ENCODE results near the gene ZNF384. TPM values are rescaled to one million over a fixed set of nuclear protein-coding genes. Genes with fewer than 3 reads are reported as not detected.
A peak's percentile ranks its signal among the peaks of the same experiment; 100 is the strongest.

Gene ZNF384
- total RNA-seq, 2 experiments from 2014 or later: 48.6 to 95.5 TPM

DNA sequence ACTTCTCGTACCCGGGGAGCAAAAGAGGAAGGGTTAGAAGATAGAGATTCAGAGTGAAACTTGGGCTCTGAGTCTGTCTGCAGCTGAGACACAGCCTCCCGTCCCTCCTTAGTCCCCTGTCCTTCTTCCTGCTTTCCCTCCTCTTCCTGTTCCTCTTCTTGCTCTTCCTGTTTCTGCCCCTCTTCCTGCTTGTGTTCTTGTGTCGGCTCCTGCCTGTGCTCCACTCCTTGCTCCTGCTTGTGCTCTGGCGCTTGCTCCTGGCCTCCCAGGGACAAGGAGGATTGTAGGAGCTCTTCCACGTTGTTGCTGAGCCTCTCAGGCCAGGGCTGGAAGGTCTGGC, 44.9 kb downstream of the ZNF384 start:
- no peak for TF ChIP-seq EZH2phosphoT487 (IDR thresholded peaks at IDR 0.05; ENCODE audit: borderline replicate concordance, low read depth, low read length)
- no peak for TF ChIP-seq CTCF (conservative IDR thresholded peaks at IDR 0.05; ENCODE audit: low read length)
- peak overlapping the region; percentile 53 for H2AFZ ChIP-seq (ENCODE audit: low read length)
- CTCF ChIA-PET (ENCODE audit: unreplicated experiment): interaction anchor here (0.6 to 1.9 kb wide), 6 partner anchors 9 to 176 kb away, joined by 3 to 7 read pairs (median 4); partner anchors contain the start of gene LPAR5

DNA sequence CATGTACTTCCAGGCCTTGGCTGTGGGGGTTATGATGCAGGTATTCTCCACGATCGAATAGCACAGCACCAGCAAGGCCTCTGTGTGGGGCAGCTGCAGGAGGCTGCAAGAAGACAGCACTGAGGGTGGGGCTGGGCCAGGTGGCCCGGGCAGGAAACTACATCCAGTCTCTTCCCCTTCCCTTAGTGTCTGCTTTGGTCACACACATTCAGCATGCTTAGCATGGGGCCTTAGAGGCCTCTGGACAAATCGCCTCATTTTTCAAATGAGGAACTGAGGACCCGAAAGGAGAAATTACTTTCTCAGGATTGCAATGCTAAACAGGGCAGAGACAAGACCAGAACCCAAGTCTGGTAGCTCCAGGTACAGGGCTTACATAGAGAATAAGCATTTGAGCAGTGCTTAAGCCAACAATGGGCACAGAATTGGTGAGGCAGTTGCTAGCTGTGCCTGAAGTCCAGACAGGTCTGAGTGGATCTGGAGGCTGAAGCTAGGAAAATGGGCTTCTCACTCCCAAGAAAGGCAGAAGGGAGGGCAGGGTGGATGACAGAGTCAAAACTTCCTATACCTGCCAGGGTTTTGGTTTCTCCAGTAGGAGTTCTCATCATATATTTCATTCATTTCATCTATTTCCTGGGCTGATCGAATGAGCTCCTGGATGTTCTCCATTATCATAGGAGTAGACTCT, 45.5 kb downstream of the ZNF384 start:
- no peaks in the 10 kb centered on the region for H4K20me1 ChIP-seq (ENCODE audit: insufficient read depth, low read length)
- no TSS peak for BruUV-seq (replicated peaks)
- peak overlapping the region; percentile 78 for H3K4me2 ChIP-seq (ENCODE audit: low read length)
- H3K4me3 ChIP-seq (ENCODE audit: low read depth, low read length, poor library complexity, severe bottlenecking): peak overlapping the region; percentile 51
- intact Hi-C loops (cut with micrococcal nuclease; ENCODE audit: unreplicated experiment): no loop called here
- H3K9me3 ChIP-seq (ENCODE audit: low read length): no peaks in the 10 kb centered on the region
- H3K36me3 ChIP-seq (ENCODE audit: insufficient read depth, low read length): no peaks in the 10 kb centered on the region; the same call in none of the 2 replicates
- H2AFZ ChIP-seq (ENCODE audit: low read length): peak overlapping the region; percentile 53
- TF ChIP-seq EZH2phosphoT487 (IDR thresholded peaks at IDR 0.05; ENCODE audit: borderline replicate concordance, low read depth, low read length) (no peak), CTCF (conservative IDR thresholded peaks at IDR 0.05; ENCODE audit: low read length) (no peak)
- CTCF ChIA-PET (ENCODE audit: unreplicated experiment): interaction anchor here (0.8 to 1.9 kb wide), 5 partner anchors 8 to 55 kb away, joined by 3 to 7 read pairs (median 4); partner anchors contain the start of gene LPAR5
- peak; percentile 73 for DNase-seq (ENCODE audit: low spot score)
- H3K27ac ChIP-seq (ENCODE audit: low read depth, low read length, poor library complexity, severe bottlenecking): peak overlapping the region; percentile 83
- no peaks in the 10 kb centered on the region for H3K79me2 ChIP-seq (ENCODE audit: insufficient read depth, low read depth, low read length)
- POLR2A ChIA-PET: interaction anchor here (0.5 to 2.4 kb wide), 11 partner anchors 9 to 120 kb away, joined by 3 to 24 read pairs (median 4); partner anchors contain the start of genes COPS7A and LPAR5
- H3K4me1 ChIP-seq (ENCODE audit: insufficient read depth, low read length, poor library complexity, severe bottlenecking): peaks cover 47% of the 10 kb centered on the region
- H3K9me2 ChIP-seq (ENCODE audit: insufficient read depth, low read length): no peaks in the 10 kb centered on the region

More for the DNA sequence above, 44.9 kb downstream of the ZNF384 start:
- intact Hi-C loops (cut with micrococcal nuclease; ENCODE audit: unreplicated experiment): no loop called here
- POLR2A ChIA-PET: interaction anchor here (0.5 to 2.4 kb wide), 12 partner anchors 9 to 120 kb away, joined by 3 to 24 read pairs (median 4); partner anchors contain the start of genes COPS7A and LPAR5
- H3K4me2 ChIP-seq (ENCODE audit: low read length): peak overlapping the region; percentile 78
- H4K20me1 ChIP-seq (ENCODE audit: insufficient read depth, low read length): no peaks in the 10 kb centered on the region
- BruUV-seq (replicated peaks): no TSS peak
- H3K4me1 ChIP-seq (ENCODE audit: insufficient read depth, low read length, poor library complexity, severe bottlenecking): peaks cover 42% of the 10 kb centered on the region
- no peaks in the 10 kb centered on the region for H3K9me3 ChIP-seq (ENCODE audit: low read length)
- H3K27ac ChIP-seq (ENCODE audit: low read depth, low read length, poor library complexity, severe bottlenecking): peak overlapping the region; percentile 83
- no peaks in the 10 kb centered on the region for H3K79me2 ChIP-seq (ENCODE audit: insufficient read depth, low read depth, low read length)
- H3K36me3 ChIP-seq (ENCODE audit: insufficient read depth, low read length): no peaks in the 10 kb centered on the region; the same call in none of the 2 replicates
- peak; percentile 60 for DNase-seq (ENCODE audit: low spot score)
- H3K4me3 ChIP-seq (ENCODE audit: low read depth, low read length, poor library complexity, severe bottlenecking): peak overlapping the region; percentile 51
- H3K9me2 ChIP-seq (ENCODE audit: insufficient read depth, low read length): no peaks in the 10 kb centered on the region

- TF ChIP-seq EZH2phosphoT487 (IDR thresholded peaks at IDR 0.05; ENCODE audit: borderline replicate concordance, low read depth, low read length): no peak
- no peak for TF ChIP-seq CTCF (conservative IDR thresholded peaks at IDR 0.05; ENCODE audit: low read length)
- ChIA-PET POLR2A (interaction anchor here (0.6 to 1.2 kb wide), 2 partner anchors 15 to 358 kb away, joined by 3 to 4 read pairs; no protein-coding TSS in a partner anchor), CTCF (ENCODE audit: unreplicated experiment) (no interaction called here)
- H3K4me1 ChIP-seq (ENCODE audit: insufficient read depth, low read length, poor library complexity, severe bottlenecking): peaks cover 64% of the 10 kb centered on the region
- H3K27ac ChIP-seq (ENCODE audit: low read depth, low read length, poor library complexity, severe bottlenecking): no peak overlapping the region
- H4K20me1 ChIP-seq (ENCODE audit: insufficient read depth, low read length): no peaks in the 10 kb centered on the region
- no TSS peak for BruUV-seq (replicated peaks)
- DNase-seq (ENCODE audit: low spot score): no peak
- H3K9me2 ChIP-seq (ENCODE audit: insufficient read depth, low read length): no peaks in the 10 kb centered on the region
- no peaks in the 10 kb centered on the region for H3K9me3 ChIP-seq (ENCODE audit: low read length)
- H3K79me2 ChIP-seq (ENCODE audit: insufficient read depth, low read depth, low read length): no peaks in the 10 kb centered on the region
- no peak overlapping the region for H2AFZ ChIP-seq (ENCODE audit: low read length)
- H3K36me3 ChIP-seq (ENCODE audit: insufficient read depth, low read length): no peaks in the 10 kb centered on the region
- no peak overlapping the region for H3K4me2 ChIP-seq (ENCODE audit: low read length)
- intact Hi-C loops (cut with micrococcal nuclease; ENCODE audit: unreplicated experiment): no loop called here
- no peak overlapping the region for H3K4me3 ChIP-seq (ENCODE audit: low read depth, low read length, poor library complexity, severe bottlenecking)
These were observed 48.0 kb downstream of the ZNF384 start for GRCh38 chr12:6641131-6641530.

Data from OCI-LY7 (cell line).